Stimulated activated CD8-positive, alpha-beta memory T cell treated with anti-CD3 and anti-CD28 coated beads, Interleukin-2, amount 100 ng/mL, for 1 hour (primary cell): Measurements from ENCODE around the gene LIG3.
"Not testable (repeated sequence)": the region's sequence is repeated elsewhere in the genome, so short reads cannot be mapped to it uniquely, and the experiment has no call there.

Experiments used
- DNase-seq, 2 donors: peaks; one replicate each; pipeline ENCODE4 v3.0.0-alpha.2; 2020; ENCODE audit warnings: low read depth in 2 of 2

The LIG3 gene

GRCh38 chr17:34999456-34999855, 19.1 kb downstream of the LIG3 start:
- DNase-seq, result no peak

DNA sequence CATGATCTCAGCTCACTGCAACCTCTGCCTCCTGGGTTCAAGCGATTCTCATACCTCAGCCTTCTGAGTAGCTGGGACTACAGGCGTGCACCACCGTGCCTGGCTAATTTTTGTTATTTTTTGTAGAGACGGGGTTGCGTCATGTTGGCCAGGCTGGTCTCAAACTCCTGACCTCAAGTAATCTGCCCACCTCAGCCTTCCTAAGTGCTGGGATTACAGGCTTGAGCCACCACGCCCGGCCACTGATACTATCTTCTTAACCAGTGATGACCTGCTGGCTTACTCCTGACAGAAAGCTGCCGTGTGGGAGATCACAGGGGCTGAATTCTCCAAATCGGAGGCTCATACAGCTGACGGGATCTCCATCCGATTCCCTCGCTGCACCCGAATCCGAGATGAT, 20.7 kb downstream of the LIG3 start:
- not testable (repeated sequence) for DNase-seq

DNA sequence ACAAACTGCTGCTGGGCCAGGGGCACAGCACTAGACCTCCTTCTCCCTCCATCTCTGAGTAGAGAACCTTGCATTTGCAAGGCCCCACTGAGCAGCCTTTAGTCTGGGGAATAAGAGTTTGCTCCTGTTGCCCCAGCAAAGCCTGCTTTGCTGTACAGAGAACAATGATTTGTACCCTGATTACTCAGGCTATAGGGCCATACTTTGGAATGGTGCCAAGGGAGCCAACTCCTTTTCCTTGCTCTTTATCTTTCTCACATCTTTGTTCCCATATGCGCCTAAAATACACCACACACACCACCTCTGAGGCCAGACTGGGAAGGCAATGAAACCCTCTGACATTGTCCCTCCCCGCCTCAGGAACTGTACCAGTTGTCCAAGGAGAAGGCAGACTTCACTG, 21.2 kb downstream of the LIG3 start:
- no peak for DNase-seq

- DNase-seq, result no peak
These were observed 22.7 kb downstream of the LIG3 start for GRCh38 chr17:35002876-35003551.

- no peak for DNase-seq
These were observed 23.5 kb downstream of the LIG3 start for GRCh38 chr17:35003778-35004177.

DNA sequence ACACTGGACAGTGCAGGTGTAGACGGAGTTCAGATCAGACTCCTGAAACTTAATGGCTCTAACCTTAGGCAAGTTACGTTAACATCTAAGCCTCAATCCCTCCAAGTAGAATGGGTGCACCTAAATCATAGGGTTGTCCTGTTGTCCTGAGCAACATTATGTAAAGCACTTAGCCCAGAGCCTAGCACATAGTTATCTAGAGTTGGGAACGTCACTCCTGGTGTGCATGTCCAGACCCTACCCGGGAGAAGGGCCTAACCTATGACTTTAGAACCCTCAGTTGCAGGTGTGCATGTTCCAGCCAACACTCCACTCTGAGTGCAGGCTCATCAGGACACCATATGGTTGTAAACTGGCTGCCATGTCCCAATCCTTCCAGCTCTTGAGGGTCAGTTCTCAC, 26.0 kb downstream of the LIG3 start:
- DNase-seq, result no peak

- DNase-seq, result no peak
These were observed 26.6 kb downstream of the LIG3 start for GRCh38 chr17:35006961-35007360.

DNA sequence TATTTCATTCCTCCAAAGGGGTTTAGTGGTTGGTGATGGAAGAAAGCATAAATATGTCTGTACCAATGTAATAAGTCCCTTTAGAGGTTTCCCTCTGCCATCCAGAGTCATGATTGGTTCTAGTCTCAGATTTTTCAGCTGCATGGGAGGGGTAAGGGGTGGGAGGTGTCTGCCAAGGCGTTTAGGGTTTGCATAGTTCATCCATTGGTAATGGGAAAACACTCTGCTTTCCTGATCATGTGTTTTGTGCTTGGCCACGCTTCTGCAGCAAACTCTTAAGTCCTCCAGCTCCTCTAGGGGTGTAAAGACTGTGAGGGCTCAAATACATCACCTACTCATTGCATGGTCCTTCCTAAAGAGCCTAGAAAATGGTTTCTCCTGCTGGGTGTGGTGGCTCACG, 29.8 kb downstream of the LIG3 start:
- no peak for DNase-seq

DNA sequence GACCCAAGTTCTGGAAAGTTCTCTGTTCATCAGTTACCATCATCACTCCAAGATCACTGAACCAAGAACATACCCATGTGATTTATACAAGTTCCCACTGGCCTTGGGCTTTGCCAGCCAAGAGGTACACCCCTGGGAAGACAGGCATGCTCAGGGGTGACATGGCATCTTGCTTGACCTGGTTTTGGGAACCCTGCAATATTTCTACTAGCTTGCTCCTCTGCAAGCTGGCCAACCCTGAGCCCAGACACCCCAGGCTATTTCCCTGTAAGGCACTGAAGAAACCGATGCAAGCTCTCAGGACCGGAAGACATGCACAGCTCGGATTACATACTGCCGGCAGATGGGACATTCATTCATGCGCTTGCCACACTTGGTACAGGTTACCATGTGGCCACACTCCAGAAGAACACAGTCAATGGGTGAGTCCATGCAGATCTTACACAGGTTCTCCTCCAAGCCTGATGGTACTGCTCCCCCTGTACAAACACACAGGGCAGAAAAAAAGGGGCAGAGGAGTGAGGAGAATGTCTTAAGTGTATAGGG, 31.4 kb downstream of the LIG3 start:
- no peak for DNase-seq

- DNase-seq, result no peak
These were observed 36.1 kb downstream of the LIG3 start for GRCh38 chr17:35016369-35016768.

DNA sequence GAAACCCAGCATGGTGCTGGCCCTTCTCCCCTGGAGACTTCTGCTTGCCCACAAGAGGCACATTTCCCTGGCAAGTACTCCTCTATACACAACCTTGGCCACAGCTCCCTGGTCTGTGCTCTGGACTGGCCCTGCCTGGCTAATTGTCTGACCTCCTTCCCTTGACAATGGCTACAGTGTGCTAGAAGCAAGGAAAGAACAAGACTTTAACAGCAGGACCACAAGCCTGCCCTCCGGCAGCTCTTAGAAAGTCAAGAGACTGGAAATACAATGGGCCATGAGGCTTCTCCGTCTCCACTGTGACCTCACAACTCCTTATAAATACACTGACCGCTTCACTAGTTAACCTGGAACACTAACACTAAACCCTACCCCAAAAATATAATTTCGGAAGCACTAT, 36.7 kb downstream of the LIG3 start:
- DNase-seq, result no peak

- no peak for DNase-seq
These were observed 38.5 kb downstream of the LIG3 start for GRCh38 chr17:35018814-35019213.

DNA sequence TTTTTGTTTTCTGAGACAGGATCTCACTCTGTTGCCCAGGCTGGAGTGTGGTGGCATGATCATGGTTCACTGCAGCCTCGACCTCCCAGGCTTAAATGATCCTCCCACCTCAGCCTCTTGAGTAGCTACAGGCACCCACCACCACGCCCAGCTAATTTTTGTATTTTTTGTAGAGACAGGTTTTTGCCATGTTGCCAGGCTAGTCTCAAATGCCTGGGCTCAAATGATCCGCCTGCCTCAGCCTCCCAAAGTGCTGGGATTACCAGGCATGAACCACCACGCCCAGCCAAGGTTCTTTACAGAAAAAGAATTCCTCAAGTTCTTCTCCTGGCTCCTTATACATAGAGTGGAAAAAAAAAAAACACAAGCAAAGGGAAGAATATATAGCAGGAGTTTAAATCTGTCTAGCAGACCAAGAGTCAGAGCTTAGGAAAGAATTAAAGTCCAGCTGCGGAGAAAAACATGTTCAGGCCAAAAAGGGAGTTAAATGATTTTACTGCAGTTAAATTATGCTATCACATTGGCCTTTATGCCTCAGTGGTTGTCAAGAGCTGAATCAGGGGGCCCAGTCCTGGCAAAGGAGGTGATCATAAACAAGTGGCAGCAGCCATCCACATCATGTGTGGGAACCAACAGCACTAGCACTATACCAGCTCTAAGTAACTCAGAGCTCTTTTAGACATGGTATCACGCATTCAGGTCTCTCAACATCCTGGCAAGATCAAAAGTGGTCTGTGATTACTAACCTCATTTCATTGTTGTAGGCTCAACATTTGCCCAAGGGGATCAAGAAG, 39.3 kb downstream of the LIG3 start:
- no peak for DNase-seq

GRCh38 chr17:35021520-35022380, 41.4 kb downstream of the LIG3 start:
- no peak for DNase-seq

DNA sequence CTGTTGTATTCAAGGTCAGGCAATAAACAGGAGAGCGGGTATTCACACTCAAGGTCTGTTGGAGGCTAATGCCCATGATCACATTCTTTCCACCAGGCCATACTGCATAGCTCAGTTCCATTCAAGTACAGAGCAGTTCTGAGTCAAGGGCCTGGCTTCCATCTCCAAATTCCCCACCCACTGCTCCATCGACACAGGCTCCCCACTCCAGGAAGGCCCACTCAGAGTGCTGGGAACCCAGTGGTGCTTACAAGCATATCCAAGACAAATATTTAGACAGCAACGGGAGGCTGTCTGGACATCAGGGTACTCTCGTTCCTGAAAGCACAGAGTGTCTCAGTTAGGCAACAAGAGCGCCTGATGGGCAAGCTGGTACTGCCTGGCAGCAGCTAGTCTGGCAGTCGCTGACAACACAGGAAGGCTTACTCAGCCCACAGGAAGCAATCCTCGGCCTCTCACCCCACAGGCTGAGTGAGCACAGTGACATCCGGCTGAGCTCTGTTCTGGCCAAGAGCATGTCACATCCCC, 42.3 kb downstream of the LIG3 start:
- peak; percentile 51 to 53 for DNase-seq

DNA sequence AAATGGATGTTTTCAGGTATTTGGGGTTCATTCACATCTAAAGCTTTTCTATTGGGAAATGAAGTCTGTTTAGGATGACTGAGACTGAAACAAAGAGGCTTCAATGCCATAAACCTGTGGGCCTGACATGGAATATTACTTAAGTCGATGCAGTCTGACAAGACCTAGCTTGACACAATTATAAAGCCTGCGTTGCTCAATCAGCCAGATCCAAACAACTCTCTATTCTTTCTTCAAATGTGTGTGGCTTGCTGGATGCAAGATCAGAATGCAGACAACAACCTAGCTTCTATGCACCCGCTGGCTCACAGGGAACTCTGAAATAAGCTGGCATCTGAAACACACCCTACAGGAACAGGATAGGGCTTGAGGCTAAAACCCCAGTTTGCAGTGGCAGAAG, 43.2 kb downstream of the LIG3 start:
- DNase-seq, result no peak

GRCh38 chr17:35025541-35025940, 45.2 kb downstream of the LIG3 start:
- no peak for DNase-seq

- not testable (repeated sequence) for DNase-seq
These were observed 47.8 kb downstream of the LIG3 start for GRCh38 chr17:35028097-35028496.

DNA sequence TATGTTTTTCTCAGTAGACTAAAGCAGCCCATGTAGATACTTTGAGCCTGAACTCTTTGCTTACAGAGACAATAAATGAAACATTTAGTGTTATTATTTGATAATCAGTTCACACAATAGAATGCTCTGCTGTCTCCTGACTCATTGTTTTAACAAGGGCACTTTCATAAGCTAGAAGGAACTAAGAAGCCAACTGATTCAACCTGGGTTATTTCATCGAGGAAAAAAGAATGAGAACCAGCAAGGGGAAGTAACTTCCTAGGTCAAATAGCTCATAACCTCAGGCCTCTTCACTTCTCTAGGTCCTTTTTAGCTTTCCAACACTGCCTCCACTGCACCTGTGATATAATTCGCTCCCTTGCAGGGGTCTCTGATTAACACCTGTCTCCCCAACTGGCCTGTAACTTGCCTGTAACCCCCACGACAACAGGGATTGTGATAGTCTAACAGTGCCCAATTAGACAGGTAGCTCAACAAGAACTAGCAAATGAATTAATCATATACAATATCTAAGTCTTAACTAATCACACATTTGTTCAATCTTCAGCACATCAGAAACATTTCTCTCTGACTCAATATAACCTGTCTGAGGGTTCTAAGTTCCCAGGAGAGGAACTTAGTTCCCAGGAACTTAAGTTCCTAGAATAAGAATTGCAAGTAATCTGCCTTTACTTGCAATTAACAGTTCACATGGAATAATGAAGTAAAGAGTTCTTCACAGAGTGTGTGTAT, 48.4 kb downstream of the LIG3 start:
- no peak for DNase-seq

- DNase-seq, result no peak
These were observed 50.5 kb downstream of the LIG3 start for GRCh38 chr17:35030780-35031179.

- DNase-seq, result no peak
These were observed 58.1 kb downstream of the LIG3 start for GRCh38 chr17:35038453-35038852.
